GM19025 (cell line): ENCODE results near the gene DISP2.

Experiments used
- ATAC-seq: cut with Tn5 transposase; IDR thresholded peaks from one replicate; pipeline ENCODE4 v1.9.1; 2021; ENCODE audit warnings: mild to moderate bottlenecking, low read depth, moderate library complexity; ENCODE audit not compliant: unreplicated experiment

DISP2 gene

DNA sequence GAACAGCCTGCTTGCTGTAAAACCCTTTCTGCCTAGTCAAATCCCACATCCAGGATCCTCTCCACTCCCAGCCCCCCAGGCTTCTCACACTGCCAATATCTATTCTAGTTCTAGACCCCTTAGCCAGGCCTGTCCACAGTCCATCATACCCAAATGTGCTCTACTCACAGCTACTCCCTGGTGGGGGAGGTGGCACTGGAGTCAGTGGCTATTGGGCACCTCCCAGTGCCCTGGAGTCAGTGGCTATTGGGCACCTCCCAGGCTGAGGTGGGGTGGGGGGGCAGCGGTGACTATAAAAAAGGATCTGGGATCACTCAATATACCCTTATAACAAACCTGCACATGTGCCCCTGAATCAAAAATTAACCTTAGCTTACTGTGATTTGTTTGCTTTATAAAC, 773 bp upstream of the DISP2 start:
- no peak for ATAC-seq

GRCh38 chr15:40358471-40359353, 693 bp downstream of the DISP2 start:
- ATAC-seq, result peak; percentile 7

DNA sequence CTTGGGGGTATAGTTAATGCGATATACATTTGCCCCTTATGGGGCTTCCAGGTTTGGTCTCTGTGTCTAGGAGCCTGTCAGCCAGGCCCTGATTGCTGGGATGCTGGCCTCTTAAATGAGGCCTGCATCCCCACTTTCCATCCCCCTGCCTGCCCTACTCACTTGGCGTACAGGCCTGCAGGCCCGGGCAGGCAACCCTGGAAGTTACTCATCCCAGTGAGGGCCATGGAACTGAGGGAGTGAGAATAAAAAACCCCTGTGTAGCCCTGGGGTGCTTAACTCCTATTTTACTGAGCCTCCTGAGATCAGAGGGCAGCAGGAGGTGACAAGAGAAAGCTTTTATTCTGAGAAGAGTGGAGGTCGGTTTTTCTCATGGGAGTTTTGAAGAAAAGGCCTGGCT, 2.0 kb downstream of the DISP2 start:
- ATAC-seq, result no peak

DNA sequence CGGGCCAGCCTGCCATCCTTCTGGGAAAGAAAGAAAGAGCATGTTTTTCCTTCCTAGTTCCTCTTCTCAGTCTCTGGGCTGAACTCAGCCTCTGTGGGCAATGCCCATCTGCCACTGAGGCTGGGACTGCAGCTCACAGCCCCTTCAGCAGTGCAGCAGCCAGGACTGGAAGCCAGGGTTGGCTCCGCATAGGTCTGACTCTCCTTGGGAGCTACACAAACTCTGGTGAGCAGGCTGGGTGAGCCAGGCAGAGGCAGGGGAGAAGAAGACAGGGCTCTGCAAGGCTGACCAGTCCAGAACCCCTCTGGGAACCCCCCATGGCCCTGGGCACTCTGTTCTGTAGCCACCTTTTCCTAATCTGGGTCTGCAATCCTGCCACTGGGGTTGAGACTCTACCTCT, 3.6 kb downstream of the DISP2 start:
- ATAC-seq, result no peak

GRCh38 chr15:40363611-40364010, 5.6 kb downstream of the DISP2 start:
- no peak for ATAC-seq

- no peak for ATAC-seq
Observed at GRCh38 chr15:40364251-40364650, 6.2 kb downstream of the DISP2 start.

DNA sequence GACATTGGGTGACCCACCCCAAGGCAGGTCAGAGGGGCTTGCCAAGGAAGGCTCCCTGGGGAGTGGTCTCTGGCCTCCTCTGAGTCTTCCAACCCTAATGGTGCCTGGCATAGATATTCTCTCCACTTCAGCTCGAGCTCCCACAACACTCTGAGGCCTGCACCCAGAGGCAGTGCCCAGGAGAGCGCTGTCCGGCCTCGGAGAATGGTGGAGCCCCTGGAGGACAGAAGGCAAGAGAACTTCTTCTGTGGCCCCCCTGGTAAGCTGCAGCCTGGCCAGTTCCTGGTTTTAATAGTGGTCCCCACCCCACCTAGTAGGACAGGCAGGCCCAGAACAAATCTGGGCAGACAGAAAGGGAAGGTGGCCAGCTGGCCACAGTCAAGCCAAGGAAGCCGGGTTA, 7.0 kb downstream of the DISP2 start:
- no peak for ATAC-seq

GRCh38 chr15:40365624-40366456, 7.8 kb downstream of the DISP2 start:
- ATAC-seq, result no peak

GRCh38 chr15:40366457-40367370, 8.7 kb downstream of the DISP2 start:
- no peak for ATAC-seq

DNA sequence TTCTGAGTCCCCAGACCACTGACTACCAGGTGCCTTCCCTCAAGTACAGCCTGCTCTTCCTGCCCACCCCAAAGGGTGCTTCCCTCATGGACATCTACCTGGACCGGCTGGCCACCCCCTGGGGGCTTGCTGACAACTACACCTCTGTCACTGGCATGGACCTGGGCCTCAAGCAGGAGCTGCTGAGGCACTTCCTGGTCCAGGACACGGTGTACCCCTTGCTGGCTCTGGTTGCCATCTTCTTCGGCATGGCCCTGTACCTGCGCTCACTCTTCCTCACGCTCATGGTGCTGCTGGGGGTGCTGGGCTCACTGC, 9.3 kb downstream of the DISP2 start:
- no peak for ATAC-seq

- peak; percentile 73 for ATAC-seq
Observed at GRCh38 chr15:40367686-40368611, 9.9 kb downstream of the DISP2 start.

- ATAC-seq, result no peak
Observed at GRCh38 chr15:40368719-40369473, 10.9 kb downstream of the DISP2 start.

- ATAC-seq, result no peak
Observed at GRCh38 chr15:40369474-40369869, 11.5 kb downstream of the DISP2 start.

DNA sequence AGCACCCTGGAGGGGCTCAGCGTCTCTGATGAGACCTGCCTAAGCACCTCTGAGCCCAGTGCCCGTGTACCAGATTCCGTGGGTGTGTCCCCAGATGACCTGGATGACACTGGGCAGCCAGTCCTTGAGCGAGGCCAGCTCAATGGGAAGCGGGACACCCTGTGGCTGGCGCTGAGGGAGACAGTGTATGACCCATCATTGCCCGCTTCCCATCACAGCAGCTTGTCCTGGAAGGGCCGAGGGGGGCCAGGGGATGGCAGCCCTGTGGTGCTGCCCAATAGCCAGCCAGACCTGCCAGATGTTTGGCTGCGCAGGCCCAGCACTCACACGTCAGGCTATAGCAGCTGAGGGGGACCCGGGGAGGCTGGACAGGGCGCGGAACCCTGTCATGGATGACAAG, 12.0 kb downstream of the DISP2 start:
- no peak for ATAC-seq

DNA sequence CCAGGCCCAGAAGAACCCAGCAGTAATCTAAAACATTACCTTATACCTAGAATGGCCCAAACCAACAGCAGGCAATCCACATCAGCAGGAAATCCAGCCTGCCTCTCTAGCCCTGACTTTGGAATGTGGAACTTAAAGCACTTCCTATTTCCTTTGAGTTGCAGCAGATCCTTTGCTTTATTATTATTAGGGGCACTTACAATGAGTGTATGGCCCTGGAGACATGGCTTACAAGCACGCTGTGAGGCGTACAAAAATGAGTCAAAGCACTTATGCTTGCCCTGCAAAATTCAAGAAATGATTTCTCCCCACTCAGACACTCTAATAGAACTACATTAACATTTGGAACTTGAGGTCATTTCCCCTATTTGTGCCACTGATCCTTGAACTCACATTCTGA, 15.0 kb downstream of the DISP2 start:
- ATAC-seq, result no peak

DNA sequence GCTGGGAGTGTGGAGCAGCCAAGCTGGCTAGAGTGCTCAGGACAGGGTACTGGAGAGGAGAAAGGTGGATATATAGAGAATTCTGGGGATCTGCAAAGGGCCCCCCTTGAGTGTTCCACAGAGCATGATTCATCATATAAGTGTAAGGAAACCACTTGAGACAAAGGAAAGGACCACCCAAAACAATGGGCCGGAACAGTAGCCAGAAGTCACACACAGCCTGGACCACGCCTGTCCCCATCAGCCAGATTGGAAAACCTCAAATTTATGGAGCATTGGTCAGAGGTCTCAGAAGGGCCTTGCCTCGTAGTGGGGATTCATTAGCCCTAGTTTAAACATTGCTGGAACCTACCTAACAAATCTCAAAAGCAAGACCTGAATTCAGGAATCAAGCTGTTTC, 19.6 kb downstream of the DISP2 start:
- no peak for ATAC-seq

GRCh38 chr15:40379374-40379773, 21.4 kb downstream of the DISP2 start:
- ATAC-seq, result no peak

- ATAC-seq, result no peak
Observed at GRCh38 chr15:40379853-40380252, 21.8 kb downstream of the DISP2 start.

DNA sequence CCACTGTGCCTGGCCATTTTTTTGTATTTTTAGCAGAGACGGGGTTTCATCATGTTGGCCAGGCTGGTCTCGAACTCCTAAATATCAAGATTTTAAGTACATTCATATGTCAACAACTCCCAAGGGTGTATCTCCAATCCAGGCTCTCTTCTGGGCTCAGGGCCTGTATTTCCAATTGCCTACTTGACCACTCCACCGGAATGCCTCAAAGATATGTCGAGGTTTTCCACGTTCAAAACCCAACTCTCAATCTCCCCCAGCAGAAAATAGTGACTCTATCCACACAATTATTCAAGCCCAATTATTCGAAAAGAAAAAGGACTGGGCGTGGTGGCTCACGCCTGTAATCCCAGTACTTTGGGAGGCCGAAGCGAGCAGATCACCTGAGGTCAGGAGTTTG, 22.6 kb downstream of the DISP2 start:
- no peak for ATAC-seq
